ENCODE results near the gene TOP3A. TPM values are rescaled to one million over a fixed set of nuclear protein-coding genes. Genes with fewer than 3 reads are reported as not detected.

Gene TOP3A
- total RNA-seq, 2 experiments from 2014 or later = 59.0 to 59.5 TPM

Small RNA genes lying within 50 kb of the gene (microRNA-seq; reads per million reads assigned to microRNA genes)
- not detected for gene MIR6778 (ENCODE audit: borderline microRNAs expressed, borderline replicate concordance)

Other genes with a start within 250 kb of the TOP3A start
- 10 to 100 TPM; 38.4 to 38.7 TPM for gene DRG2, start 227.0 kb downstream of the TOP3A start, total RNA-seq
- gene MYO15A, start 206.2 kb downstream of the TOP3A start, total RNA-seq = under 1 TPM; 0.31 to 0.40 TPM
- 10 to 100 TPM; 83.4 to 86.7 TPM for gene ALKBH5, start 131.2 kb downstream of the TOP3A start, total RNA-seq
- gene LLGL1, start 89.4 kb downstream of the TOP3A start, total RNA-seq = 10 to 100 TPM; 14.8 to 15.0 TPM
- 100 to 1,000 TPM; 326 to 328 TPM for gene FLII, start 56.3 kb downstream of the TOP3A start, total RNA-seq
- gene MIEF2, start 54.3 kb downstream of the TOP3A start, total RNA-seq = 1 to 10 TPM; 6.0 to 7.1 TPM
- gene SMCR8, start 299 bp upstream of the TOP3A start, total RNA-seq = 1 to 10 TPM; 8.5 to 8.8 TPM
- 10 to 100 TPM; 46.7 to 51.0 TPM for gene SHMT1, start 48.6 kb upstream of the TOP3A start, total RNA-seq
- not detected for gene EVPLL, start 62.8 kb upstream of the TOP3A start, total RNA-seq
- gene LGALS9C, start 161.8 kb upstream of the TOP3A start, total RNA-seq = under 1 TPM; 0.45 to 0.54 TPM

Measured in activated naive CD4-positive, alpha-beta T cell treated with anti-CD3 and anti-CD28 coated beads for 36 hours (primary cell).